GM19328 (cell line): ENCODE results near the gene SLC25A34.

Experiments
- ATAC-seq: cut with Tn5 transposase; IDR thresholded peaks from one replicate; pipeline ENCODE4 v1.9.1; 2021; ENCODE audit warnings: mild to moderate bottlenecking, moderate library complexity; ENCODE audit not compliant: unreplicated experiment

The SLC25A34 gene

GRCh38 chr1:15712168-15712567 lies 23.9 kb upstream of the SLC25A34 start:
- no peak for ATAC-seq

GRCh38 chr1:15714406-15715136 lies 21.5 kb upstream of the SLC25A34 start:
- ATAC-seq = no peak

DNA sequence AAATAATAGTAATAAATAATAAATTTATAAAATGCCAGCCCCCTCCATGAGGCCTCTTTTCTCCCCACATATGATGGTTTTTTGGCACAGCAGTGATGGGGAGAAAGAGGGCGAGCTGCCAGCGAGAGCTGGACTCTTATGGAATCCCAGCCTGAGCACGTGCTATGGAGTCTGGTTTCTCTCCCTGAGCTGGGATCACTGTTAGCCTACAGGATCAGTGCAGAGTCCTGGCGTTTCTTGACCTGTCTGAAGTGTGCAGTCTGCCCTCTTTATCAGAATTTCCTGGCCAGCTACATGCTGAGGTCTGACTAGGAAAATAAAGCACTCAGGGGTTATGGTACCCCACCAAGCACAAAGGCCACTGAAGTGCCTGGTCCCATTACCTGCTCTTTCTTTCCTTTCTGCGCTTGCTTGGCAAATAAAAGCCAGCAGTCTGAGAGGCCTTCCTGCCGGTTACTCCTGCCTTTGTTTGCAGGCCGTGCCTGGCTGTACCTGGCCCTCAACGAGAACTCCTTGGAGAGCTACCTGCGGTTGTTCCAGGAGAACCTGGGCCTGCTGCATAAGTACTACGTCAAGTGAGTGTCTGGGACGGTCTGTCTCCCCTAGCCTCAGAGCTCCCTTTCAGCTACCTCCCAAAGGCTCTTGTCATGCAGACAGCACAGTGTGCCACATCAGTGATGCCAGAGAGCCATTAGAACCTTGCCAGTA lies 18.5 kb upstream of the SLC25A34 start:
- no peak for ATAC-seq

GRCh38 chr1:15718199-15718601 lies 17.9 kb upstream of the SLC25A34 start:
- ATAC-seq = no peak

GRCh38 chr1:15719381-15720120 lies 16.5 kb upstream of the SLC25A34 start:
- ATAC-seq = no peak

DNA sequence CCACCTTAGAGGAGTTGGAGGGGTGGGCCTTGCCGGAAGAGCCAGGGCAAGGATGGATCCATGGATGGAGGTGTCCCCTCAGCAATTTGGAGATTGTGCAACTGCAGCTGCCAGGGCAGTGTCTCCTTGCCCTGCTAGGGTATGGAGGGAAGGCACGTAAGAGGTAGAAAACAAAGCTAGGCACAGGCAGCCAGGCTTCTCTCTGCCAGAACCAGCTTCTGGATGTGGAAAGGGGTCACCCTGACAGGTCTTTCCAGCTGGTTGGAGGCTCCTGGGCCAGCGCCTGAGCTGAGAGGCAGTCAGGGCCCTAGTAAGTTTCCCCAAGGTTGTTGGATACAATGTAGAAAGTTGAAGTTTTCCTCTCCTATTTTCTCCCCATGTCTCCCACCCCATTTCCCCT lies 15.2 kb upstream of the SLC25A34 start:
- ATAC-seq = no peak

- ATAC-seq = no peak
Observed at GRCh38 chr1:15722411-15722810, 13.6 kb upstream of the SLC25A34 start.

GRCh38 chr1:15722836-15723532 lies 13.1 kb upstream of the SLC25A34 start:
- no peak for ATAC-seq

DNA sequence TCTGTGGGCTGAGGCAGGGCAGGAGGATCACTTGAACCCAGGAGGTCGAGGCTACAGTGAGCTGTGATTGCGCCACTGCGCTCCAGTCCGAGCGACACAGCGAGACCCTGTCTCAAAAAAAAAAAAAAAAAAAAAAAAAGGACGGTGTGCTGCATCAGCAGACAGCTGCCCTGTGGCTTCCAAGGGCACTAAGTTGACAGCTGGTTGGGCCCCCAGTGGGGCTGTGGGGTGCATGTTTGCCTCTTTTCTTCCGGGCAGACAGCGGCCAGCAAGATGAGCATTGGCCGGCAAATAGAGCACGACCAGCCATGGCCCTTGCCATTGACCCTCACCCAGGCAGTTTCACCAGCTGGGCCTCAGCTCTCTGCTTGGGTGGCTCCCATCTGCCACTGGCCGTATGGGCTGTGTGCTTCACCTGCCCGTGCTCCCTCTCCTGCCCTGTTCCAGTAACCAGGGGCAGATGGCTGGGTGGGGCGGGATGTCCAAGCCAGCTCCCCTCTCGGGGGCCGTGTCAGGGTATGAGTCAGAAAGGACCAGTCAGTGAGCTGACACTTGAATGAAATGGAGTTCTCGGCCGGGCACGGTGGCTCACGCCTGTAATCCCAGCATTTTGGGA lies 12.3 kb upstream of the SLC25A34 start:
- no peak for ATAC-seq

DNA sequence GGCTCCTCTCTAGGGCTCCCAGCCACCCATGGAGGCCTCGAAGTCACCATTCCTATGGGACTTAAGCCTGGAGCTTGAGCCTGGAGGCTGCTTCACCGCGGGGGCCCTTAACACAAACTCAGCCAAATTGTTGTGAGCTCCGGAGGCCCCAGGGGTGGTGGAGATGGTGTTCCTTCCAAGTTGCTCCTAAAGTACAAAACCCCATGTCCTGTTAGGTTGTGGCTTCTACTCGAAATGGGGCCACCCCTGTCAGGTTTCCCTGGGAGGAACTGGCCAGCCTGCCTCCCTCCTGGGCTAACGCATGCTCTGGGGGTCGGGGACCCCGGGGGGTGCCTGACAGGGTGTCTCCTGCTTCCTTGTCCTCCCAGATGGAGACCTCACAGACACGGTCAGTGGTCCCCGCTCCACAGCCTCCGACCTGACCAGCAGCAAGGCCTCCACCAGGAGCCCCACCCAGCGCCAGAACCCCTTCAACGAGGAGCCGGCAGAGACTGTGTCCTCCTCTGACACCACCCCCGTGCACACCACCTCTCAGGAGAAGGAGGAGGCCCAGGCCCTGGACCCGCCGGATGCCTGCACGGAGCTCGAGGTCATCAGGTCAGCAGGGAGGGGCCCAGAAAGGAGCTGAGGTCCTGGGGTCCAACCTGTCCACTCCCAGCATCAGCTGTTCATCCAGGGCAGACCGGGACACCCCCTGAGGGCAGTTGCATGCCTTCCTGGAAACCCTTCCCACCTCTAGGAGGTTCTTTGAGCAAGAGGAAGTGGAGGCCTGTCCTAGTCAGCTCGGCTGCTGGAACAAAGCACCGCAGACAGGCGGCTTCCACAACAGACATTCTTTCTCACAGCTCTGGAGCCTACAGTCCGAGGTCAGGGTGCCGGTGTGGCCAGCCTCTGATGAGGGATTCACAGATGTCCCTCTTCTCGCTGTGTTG lies 10.8 kb upstream of the SLC25A34 start:
- no peak for ATAC-seq

DNA sequence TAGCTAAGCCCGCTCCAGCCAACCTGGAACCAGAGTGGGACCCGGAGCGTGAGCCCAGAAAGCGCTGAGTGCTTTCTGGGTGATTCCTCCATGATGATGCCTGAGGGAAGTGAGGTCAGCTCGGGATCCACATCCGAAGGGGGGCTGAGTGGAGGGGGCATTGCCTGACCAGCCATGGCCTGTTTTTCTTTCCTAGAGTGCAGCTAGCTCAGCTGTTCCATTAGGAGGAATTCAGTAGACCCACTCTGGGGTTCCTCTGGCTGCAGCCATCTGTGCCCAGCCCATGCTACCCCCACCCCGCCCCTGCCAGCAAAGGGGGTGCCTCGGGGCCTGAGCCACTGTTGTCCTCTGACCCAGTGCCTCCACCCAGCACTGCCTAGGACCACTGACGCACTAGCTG lies 9.6 kb upstream of the SLC25A34 start:
- ATAC-seq = no peak

DNA sequence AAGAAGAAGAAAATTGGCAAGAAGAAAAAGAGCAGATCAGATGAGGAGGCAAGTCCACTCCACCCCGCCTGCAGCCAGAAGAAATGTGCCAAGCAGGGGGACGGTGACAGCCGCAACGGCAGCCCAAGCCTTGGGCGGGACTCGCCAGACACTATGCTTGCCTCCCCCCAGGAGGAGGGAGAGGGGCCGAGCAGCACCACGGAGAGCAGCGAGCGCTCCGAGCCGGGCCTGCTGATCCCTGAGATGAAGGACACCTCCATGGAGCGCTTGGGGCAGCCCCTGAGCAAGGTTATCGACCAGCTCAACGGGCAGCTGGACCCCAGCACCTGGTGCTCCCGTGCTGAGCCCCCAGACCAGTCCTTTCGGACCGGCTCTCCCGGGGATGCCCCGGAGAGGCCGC lies 9.0 kb upstream of the SLC25A34 start:
- ATAC-seq = no peak

- no peak for ATAC-seq
Observed at GRCh38 chr1:15727424-15727823, 8.6 kb upstream of the SLC25A34 start.

GRCh38 chr1:15727866-15728534 lies 8.1 kb upstream of the SLC25A34 start:
- ATAC-seq = no peak

- ATAC-seq = no peak
Observed at GRCh38 chr1:15728937-15729657, 7.0 kb upstream of the SLC25A34 start.

- ATAC-seq = no peak
Observed at GRCh38 chr1:15730423-15730822, 5.6 kb upstream of the SLC25A34 start.

- no peak for ATAC-seq
Observed at GRCh38 chr1:15730936-15731335, 5.1 kb upstream of the SLC25A34 start.
